Suppressor macrophage treated with lipopolysaccharide for 4 hours (primary cell): ENCODE measurements around the gene GAS2L2.
"Not testable (repeated sequence)": the region's sequence is repeated elsewhere in the genome, so short reads cannot be mapped to it uniquely, and the experiment has no call there.

Experiments used
- DNase-seq: peaks from one replicate; pipeline ENCODE4 v3.0.0-alpha.2; 2020

The GAS2L2 gene

GRCh38 chr17:35726127-35726952 is 26.7 kb downstream of the GAS2L2 start:
- DNase-seq: no peak

- no peak for DNase-seq
Observed at GRCh38 chr17:35725802-35726126, 27.3 kb downstream of the GAS2L2 start.

- no peak for DNase-seq
Observed at GRCh38 chr17:35725058-35725457, 28.0 kb downstream of the GAS2L2 start.

GRCh38 chr17:35723735-35724134 is 29.3 kb downstream of the GAS2L2 start:
- no peak for DNase-seq

GRCh38 chr17:35717475-35717874 is 35.6 kb downstream of the GAS2L2 start:
- DNase-seq: no peak

- DNase-seq: no peak
Observed at GRCh38 chr17:35716897-35717465, 36.1 kb downstream of the GAS2L2 start.

- no peak for DNase-seq
Observed at GRCh38 chr17:35716173-35716572, 36.9 kb downstream of the GAS2L2 start.

- no peak for DNase-seq
Observed at GRCh38 chr17:35715416-35715815, 37.6 kb downstream of the GAS2L2 start.

GRCh38 chr17:35714988-35715387 is 38.1 kb downstream of the GAS2L2 start:
- DNase-seq: no peak

- DNase-seq: no peak
Observed at GRCh38 chr17:35713069-35713728, 39.8 kb downstream of the GAS2L2 start.

GRCh38 chr17:35710950-35711349 is 42.1 kb downstream of the GAS2L2 start:
- no peak for DNase-seq

GRCh38 chr17:35709874-35710273 is 43.2 kb downstream of the GAS2L2 start:
- no peak for DNase-seq

GRCh38 chr17:35708951-35709350 is 44.1 kb downstream of the GAS2L2 start:
- DNase-seq: no peak

GRCh38 chr17:35708149-35708548 is 44.9 kb downstream of the GAS2L2 start:
- peak; percentile 31 for DNase-seq

- no peak for DNase-seq
Observed at GRCh38 chr17:35705705-35706104, 47.3 kb downstream of the GAS2L2 start.

GRCh38 chr17:35705230-35705629 is 47.8 kb downstream of the GAS2L2 start:
- no peak for DNase-seq

- not testable (repeated sequence) for DNase-seq
Observed at GRCh38 chr17:35703308-35703707, 49.7 kb downstream of the GAS2L2 start.

GRCh38 chr17:35701491-35701890 is 51.5 kb downstream of the GAS2L2 start:
- no peak for DNase-seq

- DNase-seq: no peak
Observed at GRCh38 chr17:35700150-35700549, 52.9 kb downstream of the GAS2L2 start.

GRCh38 chr17:35698800-35699199 is 54.2 kb downstream of the GAS2L2 start:
- DNase-seq: no peak

- DNase-seq: no peak
Observed at GRCh38 chr17:35695613-35696012, 57.4 kb downstream of the GAS2L2 start.

GRCh38 chr17:35694906-35695305 is 58.1 kb downstream of the GAS2L2 start:
- no peak for DNase-seq
